GM12878 (cell line): ENCODE data around the gene PJA2.

Experiments
- HDAC6 ChIP-seq: fragments of 200-600 bp; sonication (generic); IDR thresholded peaks from one replicate; pipeline ENCODE4 v1.8.0; 2017; ENCODE audit warnings: antibody characterized with exemption; ENCODE audit not compliant: unreplicated experiment
- POLR2A ChIP-seq: IDR thresholded peaks from 2 replicates; pipeline ENCODE4 v1.6.1; 2011; ENCODE audit warnings: low read depth, mild to moderate bottlenecking, low read length
- SREBF2 ChIP-seq: IDR thresholded peaks from 2 replicates; pipeline ENCODE4 v1.6.1; 2012; ENCODE audit warnings: mild to moderate bottlenecking, low read length
- SRF ChIP-seq, 2 experiments: IDR thresholded peaks; 2 replicates each; pipeline ENCODE4 v1.6.1; 2011; ENCODE audit warnings: low read depth in 2 of 2, low read length in 2 of 2, mild to moderate bottlenecking in 1 of 2, moderate library complexity in 1 of 2
- TARDBP ChIP-seq: IDR thresholded peaks from 2 replicates; pipeline ENCODE4 v1.6.1; 2016; ENCODE audit warnings: borderline replicate concordance
- TF ChIP-seq, protein P1 (sequence below), 3 experiments: IDR thresholded peaks in 2 of 3; conservative IDR thresholded peaks in 1 of 3; 2 replicates each; pipeline ENCODE4 v1.5.1; 2011; ENCODE audit warnings: low read depth in 3 of 3, low read length in 3 of 3, mild to moderate bottlenecking in 3 of 3, control low read depth in 2 of 3, moderate library complexity in 2 of 3, inconsistent platforms in 1 of 3, mixed read lengths in 1 of 3; ENCODE audit not compliant: control insufficient read depth in 2 of 3, insufficient read depth in 1 of 3; ENCODE audit errors: extremely low read depth in 1 of 3

DNA sequence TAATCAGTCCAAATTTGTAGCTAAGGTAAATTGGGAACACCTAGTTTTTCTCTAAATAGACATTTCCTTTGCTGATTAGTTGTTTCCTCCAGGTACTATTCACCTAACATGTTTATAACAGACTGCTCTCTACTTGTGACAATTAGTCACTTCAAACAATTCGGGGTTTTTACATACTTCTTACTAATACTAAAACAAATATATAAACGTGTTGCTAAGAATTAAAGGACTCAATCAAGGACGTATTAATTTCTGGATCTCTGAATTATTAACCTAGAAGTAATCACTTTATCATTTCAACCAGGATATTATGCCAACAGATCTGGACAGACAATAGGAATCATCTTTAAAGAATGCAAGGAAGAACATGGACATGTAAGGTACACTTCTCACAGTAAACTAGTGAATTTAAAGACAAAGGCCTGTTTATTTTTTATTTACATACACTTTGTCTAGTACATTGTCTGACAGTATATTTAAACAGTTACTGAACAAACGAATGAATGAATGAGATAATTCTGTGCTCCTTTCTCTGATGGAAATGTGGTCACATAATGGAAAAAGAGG, 22.3 kb downstream of the PJA2 start:
- TF ChIP-seq, protein P1, sequence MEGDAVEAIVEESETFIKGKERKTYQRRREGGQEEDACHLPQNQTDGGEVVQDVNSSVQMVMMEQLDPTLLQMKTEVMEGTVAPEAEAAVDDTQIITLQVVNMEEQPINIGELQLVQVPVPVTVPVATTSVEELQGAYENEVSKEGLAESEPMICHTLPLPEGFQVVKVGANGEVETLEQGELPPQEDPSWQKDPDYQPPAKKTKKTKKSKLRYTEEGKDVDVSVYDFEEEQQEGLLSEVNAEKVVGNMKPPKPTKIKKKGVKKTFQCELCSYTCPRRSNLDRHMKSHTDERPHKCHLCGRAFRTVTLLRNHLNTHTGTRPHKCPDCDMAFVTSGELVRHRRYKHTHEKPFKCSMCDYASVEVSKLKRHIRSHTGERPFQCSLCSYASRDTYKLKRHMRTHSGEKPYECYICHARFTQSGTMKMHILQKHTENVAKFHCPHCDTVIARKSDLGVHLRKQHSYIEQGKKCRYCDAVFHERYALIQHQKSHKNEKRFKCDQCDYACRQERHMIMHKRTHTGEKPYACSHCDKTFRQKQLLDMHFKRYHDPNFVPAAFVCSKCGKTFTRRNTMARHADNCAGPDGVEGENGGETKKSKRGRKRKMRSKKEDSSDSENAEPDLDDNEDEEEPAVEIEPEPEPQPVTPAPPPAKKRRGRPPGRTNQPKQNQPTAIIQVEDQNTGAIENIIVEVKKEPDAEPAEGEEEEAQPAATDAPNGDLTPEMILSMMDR (IDR thresholded peaks at IDR 0.05 in 2 of 3, conservative IDR thresholded peaks at IDR 0.05 in 1 of 3; ENCODE audit: control insufficient read depth in 2 of 3, extremely low read depth in 1 of 3, insufficient read depth in 1 of 3, low read depth in 3 of 3, low read length in 3 of 3), result no peak
- TF ChIP-seq HDAC6, result no peak
- TF ChIP-seq POLR2A, result no peak
- no peak for TF ChIP-seq TARDBP
- TF ChIP-seq SRF (IDR thresholded peaks at IDR 0.05; ENCODE audit: low read depth in 2 of 2, low read length in 2 of 2), result no peak
- no peak for TF ChIP-seq SREBF2
